SW 1271 (cell line): ENCODE data around the gene FSTL4.

Experiments used
- DNase-seq, 2 experiments: peaks; one replicate each; lab custom pipeline; 2025; lab: John Stamatoyannopoulos, UW

The FSTL4 gene

DNA sequence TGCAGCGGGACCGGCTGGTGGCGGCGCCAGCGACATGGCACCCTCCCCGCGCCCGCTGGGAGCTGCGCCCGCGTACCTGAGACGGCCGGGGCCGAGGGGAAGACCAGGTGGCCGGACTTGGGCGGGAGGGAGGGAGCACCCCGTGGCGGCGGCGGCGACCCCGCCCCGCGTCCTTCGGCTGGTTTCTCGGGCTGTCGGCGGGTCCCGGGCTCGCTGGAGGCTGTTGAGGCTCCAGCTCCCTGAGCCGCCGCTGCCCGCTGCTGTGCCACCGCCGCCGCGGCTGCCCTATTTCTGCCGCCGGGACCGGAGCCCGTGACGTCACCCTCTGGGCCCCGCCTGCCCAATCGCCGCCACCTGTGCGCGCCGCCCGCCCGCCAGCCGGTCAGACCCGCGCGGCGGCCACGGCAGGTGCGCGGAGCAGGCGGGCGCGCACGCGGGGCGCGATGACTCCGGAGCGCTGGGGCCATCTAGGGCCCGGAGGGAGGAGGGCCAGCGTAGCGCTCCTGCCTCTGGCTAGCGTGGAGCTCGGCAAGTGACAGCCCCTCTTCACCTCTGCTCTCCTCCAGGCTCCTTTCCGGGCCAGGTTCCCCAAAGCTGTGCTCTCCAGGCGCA lies at the start of gene FSTL4:
Gene FSTL4, minus strand, starts transcription at position 293 of the 612 bp plus-strand sequence.
- peak in 1 of 2 experiments; percentile 23 for DNase-seq

DNA sequence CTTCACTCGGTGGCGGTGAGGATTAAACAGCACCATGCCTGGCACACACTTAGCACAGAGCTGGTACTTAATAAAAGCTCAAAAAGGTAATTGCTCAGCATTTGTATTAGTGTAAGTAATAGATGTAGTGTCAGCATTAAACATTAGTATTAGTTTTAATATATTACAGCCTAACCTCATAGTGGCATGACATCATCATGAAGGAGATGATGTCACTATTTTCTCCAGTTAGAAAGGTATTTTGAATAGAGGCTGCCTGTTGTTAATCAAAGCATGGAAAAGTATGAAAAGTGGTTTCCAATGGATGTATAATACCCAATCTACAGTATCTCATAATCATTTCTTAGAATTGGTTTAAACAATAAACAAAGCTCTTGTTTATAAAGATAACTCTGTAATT lies 49.0 kb upstream of the FSTL4 start:
- DNase-seq: no peak

DNA sequence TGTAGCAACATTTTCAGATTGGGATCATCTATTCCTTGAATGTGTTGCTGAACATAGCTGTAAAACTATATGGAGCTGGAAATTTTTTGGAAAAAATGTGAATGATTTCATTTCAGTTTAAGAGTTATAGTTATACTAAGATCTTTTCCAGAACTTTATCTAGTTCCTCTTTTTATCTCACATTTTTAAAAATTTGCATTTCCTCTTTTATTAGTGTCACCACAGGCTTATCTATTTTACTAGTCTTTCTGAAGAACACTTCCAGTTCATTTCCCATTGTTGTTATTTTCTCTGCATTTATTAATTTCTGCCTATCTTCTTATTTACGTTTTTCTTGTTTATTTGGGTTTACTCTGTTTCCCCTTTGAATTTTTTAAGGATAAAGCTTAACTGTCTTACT lies 46.0 kb upstream of the FSTL4 start:
- DNase-seq: no peak

GRCh38 chr5:133657036-133657435 lies 44.7 kb upstream of the FSTL4 start:
- no peak for DNase-seq

DNA sequence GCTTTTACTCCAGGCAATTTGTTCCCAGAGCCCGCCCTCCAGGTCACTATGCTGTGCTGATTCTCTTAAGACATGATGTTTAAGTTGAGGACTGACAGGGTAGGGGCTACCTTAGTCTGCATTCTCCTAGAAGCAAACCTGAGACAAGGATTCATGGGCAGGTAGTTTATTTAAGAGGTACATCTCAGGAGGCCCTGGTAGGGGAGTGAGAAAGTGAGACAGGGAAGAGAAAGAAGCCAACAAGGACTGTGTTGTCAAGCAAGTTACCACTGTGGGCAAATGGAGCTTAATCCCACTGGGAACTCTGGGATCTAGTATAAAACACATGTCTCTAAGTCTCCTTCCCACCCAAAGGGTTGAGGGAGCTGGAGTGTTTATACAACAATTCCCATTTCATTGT lies 43.6 kb upstream of the FSTL4 start:
- DNase-seq: no peak

GRCh38 chr5:133653760-133654049 lies 41.4 kb upstream of the FSTL4 start:
- no peak for DNase-seq

- DNase-seq: no peak
Observed at GRCh38 chr5:133652951-133653759, 40.8 kb upstream of the FSTL4 start.

DNA sequence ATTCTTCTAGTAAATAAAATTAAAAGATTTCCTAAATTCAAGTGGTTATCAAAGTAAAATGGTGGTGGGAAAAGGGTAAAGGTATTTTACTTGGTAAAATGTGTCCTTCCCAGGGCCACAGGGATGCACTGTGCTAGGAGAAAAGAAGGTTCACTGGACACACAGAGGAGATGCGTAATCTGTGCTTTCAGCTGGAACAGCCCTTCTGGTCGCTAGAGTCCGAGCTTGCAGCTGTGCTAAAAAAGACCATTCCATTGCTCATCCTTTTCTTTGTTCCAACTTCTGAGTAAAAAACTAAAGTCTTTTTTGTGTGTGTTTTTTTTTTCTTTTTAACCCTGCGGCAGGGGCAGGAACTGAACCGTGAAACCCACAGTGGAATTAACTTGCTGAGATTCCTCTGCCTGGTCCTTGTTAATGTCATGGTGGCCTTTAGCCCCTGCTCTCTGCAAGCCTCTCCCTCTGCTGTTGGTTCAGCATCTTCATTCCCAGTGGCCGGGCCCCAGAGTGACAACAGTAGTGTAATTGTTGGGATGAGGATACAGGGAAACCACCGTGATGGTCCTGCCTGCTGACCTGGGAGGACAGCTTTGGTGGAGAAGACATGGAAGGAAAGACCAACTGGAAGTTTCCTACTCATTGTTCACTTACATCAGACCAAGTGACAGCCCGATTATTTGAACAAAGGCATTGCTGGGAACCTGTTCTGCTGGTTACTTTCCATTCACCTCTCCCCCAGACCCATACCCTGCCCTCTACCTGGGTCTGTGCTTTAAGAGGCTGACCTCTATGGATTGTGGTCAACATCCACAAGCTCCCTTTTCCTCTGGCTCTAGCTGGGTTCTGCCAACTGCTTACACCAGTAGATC lies 31.9 kb upstream of the FSTL4 start:
- DNase-seq: no peak

DNA sequence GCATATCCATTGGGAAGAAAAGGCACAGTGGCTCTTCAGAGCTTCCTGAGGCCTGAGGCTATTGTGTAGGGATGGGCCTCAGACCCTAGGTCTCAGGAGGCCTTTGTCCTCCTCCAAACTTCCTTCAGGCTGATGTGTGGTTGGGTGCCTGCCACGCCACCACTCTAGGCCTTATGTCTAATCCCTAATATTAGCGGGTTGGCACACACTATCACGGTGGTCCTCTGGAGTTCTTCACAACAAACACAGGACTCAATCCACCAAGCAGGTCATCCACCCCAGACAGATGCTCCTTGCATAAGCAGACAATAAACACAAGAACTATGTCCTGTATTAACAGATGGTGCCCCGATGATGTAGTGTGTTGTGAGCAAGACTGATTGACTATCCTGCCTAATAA lies 31.0 kb upstream of the FSTL4 start:
- no peak for DNase-seq

DNA sequence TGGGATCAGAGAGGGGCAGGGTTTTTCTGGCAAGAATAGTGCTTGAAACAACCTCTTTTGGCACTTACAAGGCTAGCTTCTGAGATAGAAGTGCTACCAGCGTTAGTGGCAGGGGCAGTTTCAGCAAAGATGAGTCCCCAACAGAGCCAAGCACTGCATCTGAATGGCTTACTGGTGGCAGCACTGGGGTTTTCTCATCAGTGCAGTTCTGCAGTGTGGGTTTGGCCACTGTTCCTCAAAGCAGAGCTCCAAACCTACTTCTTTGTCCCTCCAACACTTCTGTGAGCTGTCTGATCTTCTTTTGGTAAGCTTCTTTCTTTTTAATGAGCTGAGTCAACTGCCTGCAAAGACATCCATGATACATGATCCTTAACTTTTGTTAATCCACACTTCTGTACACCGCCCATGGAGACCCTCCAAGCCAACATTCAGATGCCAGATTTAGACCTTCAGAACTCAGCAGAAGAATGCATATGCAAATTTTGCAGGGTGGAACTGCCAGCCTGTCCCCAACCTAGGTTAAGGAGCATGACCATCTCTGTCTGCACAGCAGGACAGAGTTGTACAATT lies 29.9 kb upstream of the FSTL4 start:
- no peak for DNase-seq

GRCh38 chr5:133641683-133642082 lies 29.3 kb upstream of the FSTL4 start:
- DNase-seq: no peak

GRCh38 chr5:133639850-133640528 lies 27.6 kb upstream of the FSTL4 start:
- no peak for DNase-seq

DNA sequence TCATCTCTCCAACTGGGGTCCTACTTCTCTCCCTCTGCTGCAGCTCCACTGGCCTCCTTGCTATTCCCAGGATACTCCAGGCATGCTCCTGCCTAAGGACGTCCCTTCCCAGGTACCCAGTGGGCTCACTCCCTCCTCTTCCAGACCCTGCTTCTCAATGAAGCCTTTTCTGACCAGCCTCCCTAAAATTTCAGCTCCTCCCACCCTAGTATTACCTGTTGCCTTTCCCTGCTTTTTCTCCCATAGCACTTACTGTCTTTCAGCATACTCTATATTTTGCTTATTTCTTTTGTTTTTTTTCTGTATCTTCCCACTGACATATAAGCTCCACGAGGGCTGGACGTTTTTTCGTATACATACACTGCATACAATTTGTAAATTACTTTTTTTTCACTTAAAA lies 26.1 kb upstream of the FSTL4 start:
- no peak for DNase-seq

GRCh38 chr5:133637206-133637605 lies 24.9 kb upstream of the FSTL4 start:
- no peak for DNase-seq

- peak in 1 of 2 experiments; percentile 11 for DNase-seq
Observed at GRCh38 chr5:133635051-133635450, 22.7 kb upstream of the FSTL4 start.

GRCh38 chr5:133627180-133627579 lies 14.8 kb upstream of the FSTL4 start:
- DNase-seq: no peak

GRCh38 chr5:133624316-133624715 lies 12.0 kb upstream of the FSTL4 start:
- DNase-seq: no peak

- no peak for DNase-seq
Observed at GRCh38 chr5:133618141-133618540, 5.8 kb upstream of the FSTL4 start.

GRCh38 chr5:133613743-133614142 lies 1.4 kb upstream of the FSTL4 start:
- DNase-seq: no peak

DNA sequence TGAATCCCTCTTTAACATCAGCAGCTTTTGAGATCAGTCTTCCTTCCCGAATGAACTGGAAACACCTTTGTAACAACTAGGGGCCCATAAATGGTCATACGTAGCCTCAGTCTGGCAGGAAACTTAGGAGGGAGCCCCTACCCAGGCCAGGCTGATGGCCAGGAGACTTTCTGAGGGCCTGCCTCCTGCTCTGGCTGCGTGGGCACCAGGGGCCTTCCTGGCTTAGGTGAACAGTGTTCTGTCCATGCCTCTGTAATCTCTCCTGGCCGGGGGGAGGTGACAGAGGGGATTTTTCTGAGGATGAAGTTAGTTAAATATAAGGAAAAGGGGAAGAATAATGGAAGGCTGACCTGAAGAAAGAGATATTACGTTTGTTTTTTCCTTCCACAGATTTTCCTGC lies 843 bp upstream of the FSTL4 start:
- no peak for DNase-seq

DNA sequence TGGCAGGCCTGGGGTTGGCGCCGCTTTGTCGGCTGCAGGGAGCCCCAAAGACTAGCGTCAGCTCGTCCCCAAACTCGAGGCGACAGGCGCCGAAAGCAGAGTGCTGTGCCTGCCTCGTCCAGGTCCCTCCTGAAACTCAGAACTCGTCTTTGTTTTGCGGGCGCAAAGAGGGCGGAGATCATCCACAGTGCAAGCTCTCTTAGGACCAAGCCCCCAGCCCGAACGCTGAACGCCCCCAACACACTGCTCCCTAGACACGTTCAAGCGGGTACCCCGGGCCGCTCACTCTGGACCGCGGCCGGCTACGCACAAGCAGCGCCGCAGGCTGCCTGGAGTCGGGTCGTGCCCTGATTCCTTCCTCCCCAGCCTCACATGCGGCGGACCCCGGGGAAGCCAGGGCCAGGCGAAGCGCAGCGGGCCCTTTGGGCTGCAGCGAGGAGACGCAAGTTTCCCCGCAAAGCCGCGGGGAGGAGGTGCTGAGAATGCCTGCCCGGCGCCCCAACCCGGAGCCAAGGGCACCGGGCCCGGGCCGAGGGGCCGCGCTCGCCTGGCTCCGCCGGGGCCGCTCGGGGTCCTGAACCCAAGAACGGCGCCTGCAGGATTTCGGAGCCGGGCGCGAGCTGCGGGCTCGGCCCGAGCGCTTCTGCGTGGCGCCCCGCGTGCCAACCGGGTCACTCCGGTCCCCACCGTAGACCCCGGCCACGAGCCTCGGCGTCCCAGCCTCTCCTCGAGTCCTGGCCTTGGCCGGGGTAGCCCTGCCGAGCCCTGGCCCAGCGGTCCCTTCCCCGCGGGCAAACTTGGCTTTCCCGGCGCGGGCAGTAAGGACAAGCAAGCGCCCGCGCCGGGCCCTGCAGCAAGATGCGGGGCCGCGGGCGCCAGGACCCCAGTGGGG lies 738 bp downstream of the FSTL4 start:
- no peak for DNase-seq
